ENCODE data around the gene SPINK1. TPM values are rescaled to one million over a fixed set of nuclear protein-coding genes. Genes with fewer than 3 reads are reported as not detected.

The SPINK1 gene
- total RNA-seq, 1 experiment from 2014 or later = 4.5 TPM

GRCh38 chr5:147821766-147822165 lies 9.7 kb downstream of the SPINK1 start:
- Histone ChIP-seq H3K9me2 (ENCODE audit: insufficient read depth) (no peaks in the 10 kb centered on the region), H3K79me2 (ENCODE audit: insufficient read depth, low read length) (no peaks in the 10 kb centered on the region), H3K4me3 (replicated peaks in 1 of 2; ENCODE audit: low read depth in 1 of 2, low read length in 2 of 2) (no peak overlapping the region), H3K27ac (ENCODE audit: low read depth, low read length) (no peak overlapping the region), H3K9ac (ENCODE audit: low read length) (no peak overlapping the region), H3K4me1 (ENCODE audit: control insufficient read depth in 1 of 2, insufficient read depth in 2 of 2, low read length in 2 of 2) (no peaks in the 10 kb centered on the region), H2AFZ (ENCODE audit: low read depth, low read length, poor library complexity, severe bottlenecking) (no peak overlapping the region), H3K36me3 (ENCODE audit: control insufficient read depth in 1 of 2, insufficient read depth in 2 of 2, low read length in 2 of 2) (no peaks in the 10 kb centered on the region), H3K9me3 (ENCODE audit: control insufficient read depth in 1 of 2, insufficient read depth in 1 of 2, low read depth in 1 of 2, low read length in 2 of 2) (no peaks in the 10 kb centered on the region), H3K4me2 (ENCODE audit: low read length) (no peak overlapping the region), H3K27me3 (ENCODE audit: insufficient read depth, low read length) (peaks cover 17% of the 10 kb centered on the region), H4K20me1 (ENCODE audit: insufficient read depth) (no peaks in the 10 kb centered on the region)
- ChIA-PET CTCF (no interaction called here), RAD21 (ENCODE audit: low non-redundant PET in 1 of 2, low total read pairs in 2 of 2, uncharacterized antibody in 2 of 2, unreplicated experiment in 2 of 2) (no interaction called here), POLR2A (no interaction called here)
- no TSS peak for BruUV-seq (replicated peaks)
- ATAC-seq (no peak), DNase-seq (ENCODE audit: low read depth, low spot score) (no peak)
- TF ChIP-seq ELF1 (IDR thresholded peaks at IDR 0.05; ENCODE audit: borderline replicate concordance, low read depth) = no peak
- TF ChIP-seq JUND (IDR thresholded peaks at IDR 0.05) = no peak
- no peak for TF ChIP-seq CBX3 (IDR thresholded peaks at IDR 0.05; ENCODE audit: low read depth)
- TF ChIP-seq EZH2phosphoT487 (IDR thresholded peaks at IDR 0.05; ENCODE audit: borderline replicate concordance) = no peak
- no peak for TF ChIP-seq SRF (IDR thresholded peaks at IDR 0.05; ENCODE audit: low read depth)
- no peak for TF ChIP-seq TCF7L2 (IDR thresholded peaks at IDR 0.05; ENCODE audit: borderline replicate concordance, extremely low read depth, insufficient read depth, insufficient read length)
- TF ChIP-seq EZH2 (IDR thresholded peaks at IDR 0.05) = no peak
- no peak for TF ChIP-seq SIN3A (IDR thresholded peaks at IDR 0.05; ENCODE audit: low read depth)
- no peak for TF ChIP-seq REST (IDR thresholded peaks at IDR 0.05; ENCODE audit: low read depth)
- TF ChIP-seq POLR2A (IDR thresholded peaks at IDR 0.05; ENCODE audit: borderline replicate concordance, extremely low read depth, insufficient read depth, insufficient read length) = no peak
- intact Hi-C loops (cut with micrococcal nuclease) = loop anchor here (1.0 to 10.0 kb wide), 2 partner anchors 193 to 357 kb away; no protein-coding TSS in a partner anchor
